ENCODE data around the gene TMEM244.

TMEM244 gene

DNA sequence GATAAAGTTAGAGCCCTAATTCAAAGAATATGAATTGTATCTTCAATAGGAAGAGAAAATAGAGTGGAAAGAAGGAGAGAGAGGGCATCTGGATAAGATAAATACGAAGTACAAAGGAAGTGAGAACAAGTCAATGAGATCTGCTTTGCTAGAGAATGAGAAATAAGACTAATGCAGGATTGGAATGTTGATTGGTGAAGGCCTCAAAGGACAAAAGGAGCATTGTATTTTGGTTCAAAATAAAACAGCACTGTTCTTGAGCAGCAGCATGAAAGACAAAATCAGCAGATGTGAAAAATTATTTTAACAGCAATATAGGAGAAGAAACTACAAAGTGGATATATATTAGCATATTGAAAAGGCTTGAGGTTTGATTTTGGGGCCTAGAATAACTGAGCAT is 5.1 kb upstream of the TMEM244 start:
- Histone ChIP-seq H3K9ac (ENCODE audit: low read length) (no peak overlapping the region), H3K27ac (ENCODE audit: low read depth, low read length) (no peak overlapping the region), H3K4me1 (ENCODE audit: insufficient read depth, low read length) (no peaks in the 10 kb centered on the region), H3K9me3 (ENCODE audit: low read length) (no peaks in the 10 kb centered on the region), H3K36me3 (ENCODE audit: insufficient read depth, low read length) (no peaks in the 10 kb centered on the region), H3K4me3 (ENCODE audit: low read depth in 1 of 2, low read length in 2 of 2) (no peak overlapping the region), H3K27me3 (ENCODE audit: control insufficient read depth in 1 of 2, insufficient read depth in 2 of 2, low read length in 2 of 2) (no peaks in the 10 kb centered on the region)

DNA sequence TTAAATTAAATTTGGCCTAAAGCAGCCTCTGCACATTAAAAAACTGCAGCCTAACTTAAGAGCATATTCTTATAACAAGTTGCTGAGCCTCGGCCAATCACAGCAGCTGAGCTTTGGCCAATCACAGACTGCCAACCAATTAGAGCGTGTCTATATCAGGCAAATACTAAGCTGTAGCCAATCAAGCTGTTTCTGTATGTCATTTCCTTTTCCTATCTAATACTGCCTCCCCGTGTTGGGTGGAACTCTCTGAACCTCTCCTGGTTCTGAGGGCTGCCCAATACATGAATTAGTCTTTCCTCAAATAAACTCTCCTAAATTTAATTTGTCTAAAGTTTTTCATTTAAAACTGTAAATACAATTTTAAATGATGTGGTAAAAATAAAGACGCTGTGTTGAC is 3.9 kb upstream of the TMEM244 start:
- Histone ChIP-seq H3K27ac (ENCODE audit: low read depth, low read length) (no peak overlapping the region), H3K27me3 (ENCODE audit: control insufficient read depth in 1 of 2, insufficient read depth in 2 of 2, low read length in 2 of 2) (no peaks in the 10 kb centered on the region), H3K36me3 (ENCODE audit: insufficient read depth, low read length) (no peaks in the 10 kb centered on the region), H3K4me1 (ENCODE audit: insufficient read depth, low read length) (no peaks in the 10 kb centered on the region), H3K9ac (ENCODE audit: low read length) (no peak overlapping the region), H3K9me3 (ENCODE audit: low read length) (no peaks in the 10 kb centered on the region), H3K4me3 (ENCODE audit: low read depth in 1 of 2, low read length in 2 of 2) (no peak overlapping the region)

DNA sequence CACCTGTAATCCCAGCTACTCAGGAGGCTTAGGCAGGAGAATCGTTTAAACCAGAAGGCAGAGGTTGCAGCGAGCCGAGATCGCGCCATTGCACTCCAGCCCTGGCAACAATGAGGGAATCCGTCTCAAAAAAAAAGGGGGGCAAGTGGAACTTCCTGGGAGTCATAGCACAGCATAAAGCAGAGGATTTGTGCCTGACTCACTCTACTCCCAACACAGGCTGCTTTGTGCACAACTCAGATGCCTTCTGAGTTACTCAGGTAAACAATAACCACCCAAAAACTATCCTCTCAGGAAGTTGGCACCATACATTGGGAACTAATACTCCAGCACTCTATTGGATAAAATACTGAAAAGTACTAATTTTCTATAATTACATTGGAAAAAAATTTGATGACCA is 2.5 kb upstream of the TMEM244 start:
- no peaks in the 10 kb centered on the region for H3K36me3 ChIP-seq (ENCODE audit: insufficient read depth, low read length)
- H3K27ac ChIP-seq (ENCODE audit: low read depth, low read length), result no peak overlapping the region
- no peaks in the 10 kb centered on the region for H3K4me1 ChIP-seq (ENCODE audit: insufficient read depth, low read length)
- H3K4me3 ChIP-seq (ENCODE audit: low read depth in 1 of 2, low read length in 2 of 2), result no peak overlapping the region
- H3K27me3 ChIP-seq (ENCODE audit: control insufficient read depth in 1 of 2, insufficient read depth in 2 of 2, low read length in 2 of 2), result no peaks in the 10 kb centered on the region
- no peak overlapping the region for H3K9ac ChIP-seq (ENCODE audit: low read length)
- no peaks in the 10 kb centered on the region for H3K9me3 ChIP-seq (ENCODE audit: low read length)

DNA sequence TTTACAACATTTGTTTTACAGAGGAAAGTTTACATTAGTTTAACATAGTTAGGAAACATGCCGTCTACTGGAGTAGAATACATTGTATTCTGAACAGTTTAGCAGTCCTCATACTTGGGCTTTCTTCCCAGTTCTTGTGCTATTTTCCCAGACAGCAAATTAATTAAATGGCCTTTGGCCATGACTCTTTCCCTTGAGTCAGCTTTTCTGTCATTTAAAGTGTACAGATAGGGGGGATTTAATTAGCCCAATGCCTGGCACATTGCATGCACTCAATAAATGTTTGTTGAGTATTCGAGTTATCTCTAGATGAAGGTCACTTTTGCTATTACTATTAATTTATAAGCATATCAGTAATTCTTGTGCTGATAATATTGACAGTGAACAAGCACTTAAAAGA is 1.6 kb downstream of the TMEM244 start:
- Histone ChIP-seq H3K9me3 (ENCODE audit: low read length) (no peaks in the 10 kb centered on the region), H3K4me3 (ENCODE audit: low read depth in 1 of 2, low read length in 2 of 2) (no peak overlapping the region), H3K9ac (ENCODE audit: low read length) (no peak overlapping the region), H3K27ac (ENCODE audit: low read depth, low read length) (no peak overlapping the region), H3K36me3 (ENCODE audit: insufficient read depth, low read length) (no peaks in the 10 kb centered on the region), H3K4me1 (ENCODE audit: insufficient read depth, low read length) (no peaks in the 10 kb centered on the region), H3K27me3 (ENCODE audit: control insufficient read depth in 1 of 2, insufficient read depth in 2 of 2, low read length in 2 of 2) (no peaks in the 10 kb centered on the region)

DNA sequence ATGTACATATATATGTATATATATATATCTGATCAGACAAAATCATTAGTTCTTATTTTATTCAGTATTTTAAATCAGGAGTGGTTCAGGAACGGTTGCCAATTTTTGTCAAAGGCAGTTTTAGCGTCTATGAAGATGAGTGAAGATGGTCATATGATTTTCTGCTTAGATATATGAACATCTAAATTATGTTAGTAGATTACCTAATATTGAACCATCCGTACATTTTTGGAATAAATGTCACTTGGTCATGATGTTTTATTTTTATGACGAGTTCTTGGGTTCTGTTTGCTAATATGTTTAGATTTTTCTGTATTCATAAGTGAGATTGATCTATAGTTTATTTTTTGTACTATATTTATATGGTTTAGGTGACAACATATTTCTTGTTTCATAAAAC is 3.3 kb downstream of the TMEM244 start:
- Histone ChIP-seq H3K9ac (ENCODE audit: low read length) (no peak overlapping the region), H3K27me3 (ENCODE audit: control insufficient read depth in 1 of 2, insufficient read depth in 2 of 2, low read length in 2 of 2) (no peaks in the 10 kb centered on the region), H3K27ac (ENCODE audit: low read depth, low read length) (no peak overlapping the region), H3K4me3 (ENCODE audit: low read depth in 1 of 2, low read length in 2 of 2) (no peak overlapping the region), H3K36me3 (ENCODE audit: insufficient read depth, low read length) (no peaks in the 10 kb centered on the region), H3K4me1 (ENCODE audit: insufficient read depth, low read length) (no peaks in the 10 kb centered on the region), H3K9me3 (ENCODE audit: low read length) (no peaks in the 10 kb centered on the region)

DNA sequence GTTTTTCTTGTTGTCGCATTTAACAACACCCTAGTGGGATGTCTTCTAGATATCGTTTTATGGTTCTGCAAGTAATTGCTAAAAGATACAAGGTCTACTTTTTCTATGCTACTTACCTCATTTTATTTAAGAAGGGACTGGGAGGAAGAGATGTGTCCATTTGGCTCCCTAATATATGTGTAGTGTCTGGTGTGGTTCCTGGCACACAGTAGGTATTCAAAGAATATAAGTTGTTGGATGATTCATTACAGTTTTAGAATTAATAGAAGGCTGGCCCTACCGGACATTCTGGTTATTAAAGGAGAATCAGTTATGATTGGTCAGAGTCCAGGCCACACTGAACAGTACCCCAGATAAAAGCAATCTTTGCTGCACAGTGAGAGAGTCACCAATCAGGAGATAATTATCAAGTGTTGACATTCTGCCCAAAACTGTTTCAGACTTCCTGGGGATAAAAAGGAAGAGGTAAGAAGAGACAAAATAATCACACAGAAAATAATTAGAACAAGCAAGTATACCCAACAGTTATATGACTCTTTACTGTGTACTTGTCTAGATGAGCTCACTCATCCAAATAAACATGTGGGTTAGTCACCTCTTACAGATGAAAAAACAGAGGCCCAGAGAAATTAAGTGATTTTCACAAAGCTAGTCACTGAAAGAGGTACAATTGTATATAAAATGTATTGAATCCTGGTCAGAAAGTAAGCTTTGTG is 7.0 kb downstream of the TMEM244 start:
- Histone ChIP-seq H3K9me3 (ENCODE audit: low read length) (no peaks in the 10 kb centered on the region), H3K27me3 (ENCODE audit: control insufficient read depth in 1 of 2, insufficient read depth in 2 of 2, low read length in 2 of 2) (no peaks in the 10 kb centered on the region), H3K27ac (ENCODE audit: low read depth, low read length) (no peak overlapping the region), H3K36me3 (ENCODE audit: insufficient read depth, low read length) (no peaks in the 10 kb centered on the region), H3K4me1 (ENCODE audit: insufficient read depth, low read length) (no peaks in the 10 kb centered on the region), H3K4me3 (ENCODE audit: low read depth in 1 of 2, low read length in 2 of 2) (no peak overlapping the region), H3K9ac (ENCODE audit: low read length) (no peak overlapping the region)

DNA sequence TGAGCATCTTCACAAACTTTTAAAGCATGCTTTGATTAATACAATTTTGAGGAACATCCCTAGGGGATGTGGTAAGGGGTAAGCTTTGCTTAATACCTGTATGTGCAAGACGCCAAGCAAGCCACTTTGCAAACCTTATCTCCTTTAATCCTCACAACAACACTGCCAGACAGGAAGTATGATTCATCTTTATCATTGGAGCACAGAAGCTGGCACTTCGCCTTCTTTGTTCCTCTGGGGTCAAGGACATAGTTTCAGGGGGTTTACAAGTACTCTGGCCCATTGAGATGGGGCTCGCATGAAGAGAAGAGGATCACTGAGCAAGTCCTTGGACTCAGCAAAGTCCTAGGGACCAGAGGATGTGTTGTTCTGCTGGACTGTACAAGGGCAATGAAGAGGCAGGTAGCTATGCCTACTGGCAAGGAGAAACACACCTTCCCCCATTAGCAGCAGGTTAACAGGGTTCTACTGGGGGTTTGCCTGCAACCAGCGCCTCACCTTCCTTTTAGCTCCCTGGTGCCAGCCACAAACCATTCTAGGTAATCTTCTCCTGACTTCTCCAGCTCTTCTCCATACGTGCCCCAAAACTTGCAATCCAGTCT is 8.8 kb downstream of the TMEM244 start:
- Histone ChIP-seq H3K27ac (ENCODE audit: low read depth, low read length) (no peak overlapping the region), H3K4me3 (ENCODE audit: low read depth in 1 of 2, low read length in 2 of 2) (no peak overlapping the region), H3K27me3 (ENCODE audit: control insufficient read depth in 1 of 2, insufficient read depth in 2 of 2, low read length in 2 of 2) (no peaks in the 10 kb centered on the region), H3K9ac (ENCODE audit: low read length) (no peak overlapping the region), H3K36me3 (ENCODE audit: insufficient read depth, low read length) (no peaks in the 10 kb centered on the region), H3K9me3 (ENCODE audit: low read length) (no peaks in the 10 kb centered on the region), H3K4me1 (ENCODE audit: insufficient read depth, low read length) (no peaks in the 10 kb centered on the region)

DNA sequence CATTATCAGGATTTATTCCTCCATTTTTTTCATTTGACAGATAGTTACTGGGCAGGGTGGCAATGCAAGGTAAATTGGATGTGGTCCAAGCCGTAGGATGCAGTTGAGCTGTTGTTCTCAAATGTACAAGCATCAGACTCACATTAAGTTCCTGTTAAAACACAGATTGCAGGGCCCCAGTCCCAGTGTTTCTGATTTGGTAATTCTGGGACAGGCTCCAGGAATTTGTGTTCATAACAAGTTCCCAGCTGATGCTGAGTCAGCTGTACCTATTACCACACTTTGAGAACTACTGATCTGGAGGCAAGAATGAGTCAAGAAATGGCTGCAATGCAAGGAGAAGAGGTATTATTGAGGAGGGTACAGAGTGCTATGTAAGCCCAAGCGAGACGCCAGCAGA is 11.7 kb downstream of the TMEM244 start:
- H3K9me3 ChIP-seq (ENCODE audit: low read length), result no peaks in the 10 kb centered on the region

DNA sequence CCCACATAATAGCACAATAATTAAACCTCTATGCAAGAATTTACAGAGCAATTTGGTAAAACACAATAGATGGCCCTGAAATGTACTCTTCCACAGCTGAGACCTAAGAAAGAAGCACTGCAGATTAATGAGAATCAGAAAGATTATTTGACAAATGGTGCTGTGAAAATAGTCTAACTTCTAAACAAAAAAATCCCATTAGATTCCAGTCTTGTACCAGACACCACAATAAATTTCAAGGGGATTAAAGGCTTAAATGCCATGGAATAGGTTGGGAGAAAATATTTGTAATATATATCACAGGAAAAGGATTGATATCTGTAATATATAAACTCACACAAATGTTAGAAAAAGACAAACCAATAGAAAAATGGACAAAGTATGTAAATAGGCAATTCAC is 14.4 kb downstream of the TMEM244 start:
- H3K9ac ChIP-seq (ENCODE audit: low read length), result no peak overlapping the region
- H3K9me3 ChIP-seq (ENCODE audit: low read length), result no peaks in the 10 kb centered on the region
- no peak overlapping the region for H3K4me3 ChIP-seq (ENCODE audit: low read depth in 1 of 2, low read length in 2 of 2)

More for the DNA sequence above, 11.7 kb downstream of the TMEM244 start:
- Histone ChIP-seq H3K27me3 (ENCODE audit: control insufficient read depth in 1 of 2, insufficient read depth in 2 of 2, low read length in 2 of 2) (no peaks in the 10 kb centered on the region), H3K4me1 (ENCODE audit: insufficient read depth, low read length) (no peaks in the 10 kb centered on the region), H3K27ac (ENCODE audit: low read depth, low read length) (no peak overlapping the region), H3K9ac (ENCODE audit: low read length) (no peak overlapping the region), H3K36me3 (ENCODE audit: insufficient read depth, low read length) (no peaks in the 10 kb centered on the region), H3K4me3 (ENCODE audit: low read depth in 1 of 2, low read length in 2 of 2) (no peak overlapping the region)

DNA sequence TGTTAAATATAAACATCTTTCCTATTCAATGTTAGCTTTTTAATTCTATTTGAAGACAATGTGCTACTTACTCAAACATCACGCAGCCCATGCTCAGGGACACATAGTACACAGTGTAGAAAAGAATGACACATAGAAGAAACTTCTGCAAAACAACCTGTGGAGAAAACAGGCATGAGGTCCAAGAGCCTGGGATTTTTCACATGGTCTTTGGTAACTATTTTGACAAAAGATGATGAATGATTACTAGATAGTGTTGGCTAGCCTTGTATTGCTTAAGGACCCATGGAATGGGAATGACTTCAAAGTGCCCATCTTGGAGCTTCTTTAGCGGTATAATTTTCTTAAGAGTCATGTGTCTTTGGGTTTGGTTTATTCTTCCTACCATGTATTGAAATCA is 15.4 kb downstream of the TMEM244 start:
- H3K9ac ChIP-seq (ENCODE audit: low read length), result no peak overlapping the region
- H3K27ac ChIP-seq (ENCODE audit: low read depth, low read length), result no peak overlapping the region
- H3K27me3 ChIP-seq (ENCODE audit: control insufficient read depth in 1 of 2, insufficient read depth in 2 of 2, low read length in 2 of 2), result no peaks in the 10 kb centered on the region
- no peak overlapping the region for H3K4me3 ChIP-seq (ENCODE audit: low read depth in 1 of 2, low read length in 2 of 2)
- H3K9me3 ChIP-seq (ENCODE audit: low read length), result no peaks in the 10 kb centered on the region
- no peaks in the 10 kb centered on the region for H3K4me1 ChIP-seq (ENCODE audit: insufficient read depth, low read length)
- H3K36me3 ChIP-seq (ENCODE audit: insufficient read depth, low read length), result no peaks in the 10 kb centered on the region

More for the DNA sequence above, 14.4 kb downstream of the TMEM244 start:
- H3K27me3 ChIP-seq (ENCODE audit: control insufficient read depth in 1 of 2, insufficient read depth in 2 of 2, low read length in 2 of 2), result no peaks in the 10 kb centered on the region
- H3K27ac ChIP-seq (ENCODE audit: low read depth, low read length), result no peak overlapping the region
- H3K4me1 ChIP-seq (ENCODE audit: insufficient read depth, low read length), result no peaks in the 10 kb centered on the region
- no peaks in the 10 kb centered on the region for H3K36me3 ChIP-seq (ENCODE audit: insufficient read depth, low read length)

DNA sequence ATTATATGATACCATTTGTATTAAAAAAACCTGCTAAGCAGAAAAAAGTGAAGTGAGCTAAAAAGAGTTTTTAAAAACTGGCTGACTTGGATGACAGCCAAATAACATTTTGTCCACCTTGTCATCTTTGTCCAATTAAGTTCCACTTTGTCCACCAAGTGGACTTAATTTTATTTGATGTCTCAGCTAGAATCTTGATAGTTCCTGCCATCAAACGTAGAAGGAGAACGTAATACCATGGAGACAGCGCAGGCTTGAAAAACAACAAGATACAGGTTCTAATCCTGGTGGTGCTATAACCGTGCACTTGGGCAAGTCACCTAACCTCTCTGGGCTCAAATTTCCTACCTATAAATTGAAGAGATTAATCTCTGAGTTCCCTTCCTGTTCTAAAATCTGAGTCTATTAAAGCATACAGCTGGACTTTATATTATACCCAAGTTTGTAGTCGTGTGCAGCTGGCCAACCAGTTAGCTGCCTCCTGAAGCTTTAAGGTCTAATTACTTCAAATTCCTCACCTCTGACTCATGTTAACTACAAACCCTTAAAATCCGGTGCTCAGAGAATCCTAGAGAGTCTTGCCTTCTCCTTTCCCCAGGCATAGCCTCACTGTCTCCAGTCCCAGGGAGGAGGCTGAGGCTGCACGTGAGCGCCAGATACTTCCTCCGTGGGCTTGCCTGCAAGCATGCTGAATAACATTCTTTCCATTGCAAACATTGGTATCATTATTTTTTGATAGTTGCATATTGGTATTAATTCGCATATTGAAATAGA is 16.8 kb downstream of the TMEM244 start:
- H3K9me3 ChIP-seq (ENCODE audit: low read length), result no peaks in the 10 kb centered on the region
- no peak overlapping the region for H3K4me3 ChIP-seq (ENCODE audit: low read depth in 1 of 2, low read length in 2 of 2)
- H3K4me1 ChIP-seq (ENCODE audit: insufficient read depth, low read length), result no peaks in the 10 kb centered on the region
- H3K27ac ChIP-seq (ENCODE audit: low read depth, low read length), result no peak overlapping the region
- H3K9ac ChIP-seq (ENCODE audit: low read length), result no peak overlapping the region
- no peaks in the 10 kb centered on the region for H3K27me3 ChIP-seq (ENCODE audit: control insufficient read depth in 1 of 2, insufficient read depth in 2 of 2, low read length in 2 of 2)
- no peaks in the 10 kb centered on the region for H3K36me3 ChIP-seq (ENCODE audit: insufficient read depth, low read length)

Measured in muscle layer of colon (tissue), 2 donors.